MM.1S (cell line): ENCODE results near the gene JTB.

Source experiments
- DNase-seq: peaks from one replicate; pipeline ENCODE4 v3.0.0-alpha.2; 2015
- H2AFZ ChIP-seq: fragments of 300-600 bp; sonication (generic); 2 replicates; pipeline ENCODE4 v1.6.0; 2016; ENCODE audit warnings: antibody characterized with exemption, low read length
- H3F3A ChIP-seq: fragments of 300-600 bp; sonication (generic); 2 replicates; pipeline ENCODE4 v1.6.1; 2016; ENCODE audit warnings: mild to moderate bottlenecking, antibody characterized with exemption, low read length, moderate library complexity, mixed read lengths; ENCODE audit not compliant: insufficient read depth
- H3K27ac ChIP-seq: fragments of 300-600 bp; sonication (generic); 2 replicates; pipeline ENCODE4 v1.5.1; 2016; ENCODE audit warnings: mild to moderate bottlenecking, low read length
- H3K27me3 ChIP-seq: fragments of 300-600 bp; sonication (generic); replicated peaks from 2 replicates; pipeline ENCODE4 v1.6.0; 2016; ENCODE audit warnings: low read length; ENCODE audit not compliant: insufficient read depth
- H3K36me3 ChIP-seq: fragments of 300-600 bp; sonication (generic); replicated peaks from 2 replicates; pipeline ENCODE4 v1.6.1; 2016; ENCODE audit warnings: mild to moderate bottlenecking, low read length, mixed read lengths; ENCODE audit not compliant: insufficient read depth
- H3K4me1 ChIP-seq: fragments of 300-600 bp; sonication (generic); 2 replicates; pipeline ENCODE4 v1.6.1; 2016; ENCODE audit warnings: low read length, mixed read lengths
- H3K4me2 ChIP-seq: fragments of 300-600 bp; sonication (generic); 2 replicates; pipeline ENCODE4 v1.6.0; 2016; ENCODE audit warnings: low read depth, low read length
- H3K4me3 ChIP-seq: fragments of 300-600 bp; sonication (generic); 2 replicates; pipeline ENCODE4 v1.5.1; 2016; ENCODE audit warnings: low read length, mixed read lengths
- H3K79me2 ChIP-seq: fragments of 300-600 bp; sonication (generic); 2 replicates; pipeline ENCODE4 v1.6.1; 2016; ENCODE audit warnings: mixed run types, low read length, mixed read lengths
- H3K9ac ChIP-seq: fragments of 300-600 bp; sonication (generic); 2 replicates; pipeline ENCODE4 v1.6.1; 2016; ENCODE audit warnings: low read length, mixed read lengths
- H3K9me2 ChIP-seq: fragments of 300-600 bp; sonication (generic); replicated peaks from 2 replicates; pipeline ENCODE4 v1.6.1; 2016; ENCODE audit warnings: mild to moderate bottlenecking, low read length, mixed read lengths; ENCODE audit not compliant: insufficient read depth
- H3K9me3 ChIP-seq: fragments of 300-600 bp; sonication (generic); replicated peaks from 2 replicates; pipeline ENCODE4 v1.6.1; 2016; ENCODE audit warnings: mild to moderate bottlenecking, low read length, mixed read lengths; ENCODE audit not compliant: insufficient read depth
- H4K20me1 ChIP-seq: fragments of 300-600 bp; sonication (generic); 2 replicates; pipeline ENCODE4 v1.6.1; 2016; ENCODE audit warnings: mild to moderate bottlenecking, low read length, moderate library complexity, mixed read lengths; ENCODE audit not compliant: insufficient read depth
- EZH2 ChIP-seq: fragments of 300-600 bp; sonication (generic); optimal IDR thresholded peaks from 2 replicates; pipeline ENCODE3; 2017; ENCODE audit warnings: low read depth, mild to moderate bottlenecking, antibody characterized with exemption, low read length, mixed read lengths
- EZH2phosphoT487 ChIP-seq: fragments of 300-600 bp; sonication (generic); IDR thresholded peaks from 2 replicates; pipeline ENCODE4 v1.6.1; 2018; ENCODE audit warnings: antibody characterized with exemption, low read length
- TF ChIP-seq, protein P1 (sequence below): fragments of 300-600 bp; sonication (generic); IDR thresholded peaks from 2 replicates; pipeline ENCODE4 v1.5.1; 2016; ENCODE audit warnings: antibody characterized with exemption, low read length, mixed read lengths

The JTB gene

DNA sequence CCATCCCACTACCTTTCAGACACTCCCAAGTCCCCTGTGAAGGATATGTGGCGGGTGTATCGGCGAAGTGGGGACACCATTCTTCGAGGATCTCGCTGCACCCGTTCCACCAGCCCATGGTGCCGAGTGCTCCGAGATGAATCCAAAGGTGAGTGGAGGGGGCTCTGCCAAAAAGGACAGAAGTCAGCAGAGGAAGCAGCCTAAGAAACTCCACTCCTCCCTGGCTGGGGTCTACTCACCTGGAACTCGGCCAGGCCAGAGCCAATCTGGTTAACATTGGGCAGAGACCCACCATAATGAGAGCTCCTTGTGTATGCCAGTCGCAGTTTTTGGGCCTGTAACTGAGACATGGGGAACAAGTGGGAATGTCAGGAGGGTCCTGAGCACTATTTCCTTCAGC lies 22.6 kb downstream of the JTB start:
- Histone ChIP-seq H4K20me1 (no peaks in the 10 kb centered on the region), H3K4me3 (no peak overlapping the region), H3K27me3 (no peaks in the 10 kb centered on the region), H3K79me2 (peaks cover 58% of the 10 kb centered on the region), H3K27ac (no peak overlapping the region), H3K9ac (no peak overlapping the region), H3K4me1 (peaks cover 19% of the 10 kb centered on the region), H3K36me3 (0 out of 2 replicates have a peak, but pooled peaks cover 7% of the 10 kb centered on the region), H3F3A (peaks cover 6% of the 10 kb centered on the region; the same call in 1 of the 2 replicates), H3K9me3 (no peaks in the 10 kb centered on the region), H3K4me2 (no peak overlapping the region), H2AFZ (no peak overlapping the region), H3K9me2 (no peaks in the 10 kb centered on the region)
- DNase-seq = no peak
- TF ChIP-seq, protein P1, sequence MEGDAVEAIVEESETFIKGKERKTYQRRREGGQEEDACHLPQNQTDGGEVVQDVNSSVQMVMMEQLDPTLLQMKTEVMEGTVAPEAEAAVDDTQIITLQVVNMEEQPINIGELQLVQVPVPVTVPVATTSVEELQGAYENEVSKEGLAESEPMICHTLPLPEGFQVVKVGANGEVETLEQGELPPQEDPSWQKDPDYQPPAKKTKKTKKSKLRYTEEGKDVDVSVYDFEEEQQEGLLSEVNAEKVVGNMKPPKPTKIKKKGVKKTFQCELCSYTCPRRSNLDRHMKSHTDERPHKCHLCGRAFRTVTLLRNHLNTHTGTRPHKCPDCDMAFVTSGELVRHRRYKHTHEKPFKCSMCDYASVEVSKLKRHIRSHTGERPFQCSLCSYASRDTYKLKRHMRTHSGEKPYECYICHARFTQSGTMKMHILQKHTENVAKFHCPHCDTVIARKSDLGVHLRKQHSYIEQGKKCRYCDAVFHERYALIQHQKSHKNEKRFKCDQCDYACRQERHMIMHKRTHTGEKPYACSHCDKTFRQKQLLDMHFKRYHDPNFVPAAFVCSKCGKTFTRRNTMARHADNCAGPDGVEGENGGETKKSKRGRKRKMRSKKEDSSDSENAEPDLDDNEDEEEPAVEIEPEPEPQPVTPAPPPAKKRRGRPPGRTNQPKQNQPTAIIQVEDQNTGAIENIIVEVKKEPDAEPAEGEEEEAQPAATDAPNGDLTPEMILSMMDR = no peak
- TF ChIP-seq EZH2 = no peak
- no peak for TF ChIP-seq EZH2phosphoT487

DNA sequence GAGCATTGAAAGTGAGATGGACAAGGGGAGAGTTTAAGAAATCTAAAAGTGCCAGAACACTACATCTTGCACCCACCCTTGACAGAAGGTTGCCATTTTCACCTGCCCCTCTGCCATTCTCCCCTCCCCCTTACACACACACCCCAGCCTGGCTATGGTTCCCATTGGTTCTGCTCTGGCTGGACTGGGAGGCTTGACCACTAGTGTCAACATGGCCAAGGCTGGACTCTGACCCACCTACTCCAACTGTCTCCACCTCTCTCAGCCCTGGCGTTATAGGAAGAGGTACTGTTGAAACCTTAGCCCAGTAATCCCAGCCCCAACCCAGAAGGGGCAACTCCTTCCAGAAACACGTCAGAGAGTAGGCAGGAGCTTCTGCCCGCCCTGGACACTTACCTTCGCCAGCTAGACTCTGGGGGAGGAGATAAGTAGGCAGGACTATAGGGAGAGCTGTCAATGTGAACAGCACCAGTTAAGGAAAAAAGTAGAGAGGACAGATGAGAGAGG lies 23.6 kb downstream of the JTB start:
- Histone ChIP-seq H3K36me3 (0 out of 2 replicates have a peak, but pooled peaks cover 7% of the 10 kb centered on the region), H3K9ac (no peak overlapping the region), H3K9me3 (no peaks in the 10 kb centered on the region)

DNA sequence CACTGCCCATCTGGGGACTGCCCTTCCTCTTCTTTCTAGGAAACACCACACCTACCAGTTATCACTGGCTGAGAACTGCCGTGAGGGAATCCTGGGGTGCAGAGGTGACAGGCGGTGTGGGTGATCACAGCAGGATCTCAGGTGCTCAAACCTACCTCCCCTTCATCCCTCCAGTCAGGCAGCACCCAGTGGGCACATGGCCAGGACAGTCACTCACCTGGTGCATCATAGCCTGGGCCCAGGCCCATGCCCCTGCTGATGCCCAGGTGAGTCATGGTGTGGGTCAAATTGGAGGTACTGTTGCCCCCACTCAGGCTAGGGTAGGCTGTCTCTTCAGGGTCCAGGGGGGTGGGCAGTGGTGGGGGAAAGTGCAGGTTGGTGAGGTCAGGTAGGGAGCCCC lies 25.7 kb downstream of the JTB start:
- TF ChIP-seq EZH2 = no peak
- Histone ChIP-seq H3K4me3 (no peak overlapping the region), H4K20me1 (no peaks in the 10 kb centered on the region), H3K9ac (no peak overlapping the region), H3K27ac (no peak overlapping the region), H3K9me2 (no peaks in the 10 kb centered on the region), H3F3A (peaks cover 14% of the 10 kb centered on the region), H2AFZ (no peak overlapping the region), H3K27me3 (no peaks in the 10 kb centered on the region), H3K36me3 (0 out of 2 replicates have a peak, but pooled peaks cover 7% of the 10 kb centered on the region), H3K9me3 (no peaks in the 10 kb centered on the region), H3K4me1 (peaks cover 12% of the 10 kb centered on the region), H3K4me2 (no peak overlapping the region), H3K79me2 (peaks cover 42% of the 10 kb centered on the region)
- no peak for DNase-seq

More for the DNA sequence above, 23.6 kb downstream of the JTB start:
- TF ChIP-seq, protein P1 = no peak
- TF ChIP-seq EZH2phosphoT487 (no peak), EZH2 (no peak)
- peaks cover 58% of the 10 kb centered on the region for H3K79me2 ChIP-seq
- no peak overlapping the region for H3K27ac ChIP-seq
- no peak for DNase-seq
- H3K4me1 ChIP-seq = peaks cover 16% of the 10 kb centered on the region
- H3K9me2 ChIP-seq = no peaks in the 10 kb centered on the region
- no peak overlapping the region for H3K4me3 ChIP-seq
- H3F3A ChIP-seq = peaks cover 6% of the 10 kb centered on the region; the same call in 1 of the 2 replicates
- H3K4me2 ChIP-seq = no peak overlapping the region
- H2AFZ ChIP-seq = no peak overlapping the region
- H3K27me3 ChIP-seq = no peaks in the 10 kb centered on the region
- H4K20me1 ChIP-seq = no peaks in the 10 kb centered on the region

DNA sequence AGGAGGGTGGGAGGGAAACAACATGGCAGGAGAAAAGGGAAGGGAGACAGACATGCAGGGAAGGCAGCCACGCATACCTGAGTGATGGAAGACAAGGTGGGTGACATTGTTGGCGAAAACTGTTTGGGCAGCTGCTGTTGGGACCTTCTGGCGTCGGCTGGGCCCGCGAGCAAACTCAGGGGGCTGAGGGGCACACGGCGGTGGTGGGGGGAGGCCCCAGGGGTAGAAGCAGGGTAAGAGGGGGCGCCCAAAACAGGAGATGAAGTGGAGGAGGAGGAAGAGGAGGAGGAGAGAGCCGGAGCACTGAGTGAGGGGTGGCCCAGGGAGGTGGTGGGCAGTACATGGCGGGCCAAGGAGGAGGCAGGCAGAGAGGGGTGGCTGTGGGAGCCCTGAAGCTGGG lies 26.3 kb downstream of the JTB start:
- Histone ChIP-seq H3F3A (peaks cover 17% of the 10 kb centered on the region), H3K4me2 (no peak overlapping the region), H3K4me1 (peaks cover 8% of the 10 kb centered on the region), H3K27ac (no peak overlapping the region), H3K4me3 (no peak overlapping the region), H3K79me2 (peaks cover 36% of the 10 kb centered on the region), H3K36me3 (0 out of 2 replicates have a peak, but pooled peaks cover 7% of the 10 kb centered on the region), H4K20me1 (no peaks in the 10 kb centered on the region), H3K9me3 (no peaks in the 10 kb centered on the region), H3K27me3 (no peaks in the 10 kb centered on the region), H3K9ac (no peak overlapping the region), H2AFZ (no peak overlapping the region), H3K9me2 (no peaks in the 10 kb centered on the region)
- DNase-seq = no peak
- TF ChIP-seq EZH2phosphoT487 = no peak
- TF ChIP-seq, protein P1 = no peak
- no peak for TF ChIP-seq EZH2
